ENCODE data around the gene TAPBP. TPM values are rescaled to one million over a fixed set of nuclear protein-coding genes. Genes with fewer than 3 reads are reported as not detected.
A peak's percentile ranks its signal among the peaks of the same experiment; 100 is the strongest.

Gene TAPBP
- total and polyA plus RNA-seq, 3 experiments from 2014 or later: 211 to 500 (median 213) TPM

DNA sequence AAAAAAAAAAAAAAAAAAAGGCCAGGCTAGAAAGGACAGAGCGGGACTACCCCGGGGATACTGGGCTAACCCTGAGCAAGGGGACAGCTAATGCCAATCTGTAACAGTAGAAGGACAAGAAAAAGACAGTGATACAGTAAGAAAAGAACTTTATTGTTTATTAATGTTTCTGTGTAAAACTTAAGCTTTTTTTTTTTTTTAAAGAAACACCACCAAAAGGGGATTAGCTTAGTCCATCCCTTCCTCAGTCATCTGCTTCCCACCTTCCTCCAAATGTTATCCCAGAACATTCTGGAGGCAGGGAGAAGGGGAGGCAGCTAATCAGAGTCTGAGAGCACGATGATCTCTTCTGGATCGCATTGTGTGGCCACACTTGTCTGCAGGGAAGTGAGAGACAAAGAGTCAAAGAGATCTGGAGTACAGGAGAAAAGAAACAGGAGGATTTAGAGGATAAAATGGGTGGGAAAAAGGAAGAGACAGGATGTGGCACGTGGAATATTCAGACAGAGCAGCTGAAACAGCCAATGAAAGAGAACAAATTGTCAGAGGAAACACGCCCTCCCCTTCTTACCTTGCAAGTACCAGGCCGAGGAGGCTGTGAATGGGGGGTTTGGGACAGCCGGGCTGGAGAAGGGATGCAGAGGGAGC, 4.7 kb upstream of the TAPBP start:
- Histone ChIP-seq H3K27me3 (ENCODE audit: insufficient read depth, low read length, poor library complexity, severe bottlenecking) (no peaks in the 10 kb centered on the region), H3K36me3 (ENCODE audit: insufficient read depth, low read length) (peaks cover 38% of the 10 kb centered on the region), H3K27ac (ENCODE audit: low read depth, low read length) (peak overlapping the region; percentile 72), H3K4me3 (ENCODE audit: low read length) (peak overlapping the region; percentile 100), H3K9me3 (ENCODE audit: low read length) (no peaks in the 10 kb centered on the region), H3K4me1 (ENCODE audit: insufficient read depth, low read length) (peaks cover 68% of the 10 kb centered on the region)
- DNase-seq: no peak
- Mint-ChIP-seq H3K9me3 (no peaks in the 10 kb centered on the region), H3K4me1 (peaks cover 74 to 92% (median 78%) of the 10 kb centered on the region in 3 donors), H3K36me3 (peaks cover 14 to 64% (median 15%) of the 10 kb centered on the region in 3 donors), H3K27ac (peak overlapping the region; percentile 85 to 99 (median 97)), H3K27me3 (peaks cover 0 to 3% of the 10 kb centered on the region in 2 donors), H3K4me3 (peak overlapping the region; percentile 94 to 100 (median 100))
- ChIA-PET POLR2A (interaction anchor here (0.5 to 2.9 kb wide), 10 partner anchors 19 to 137 kb away, joined by 3 to 75 read pairs (median 8); partner anchors contain the start of genes B3GALT4, PFDN6, RGL2 and WDR46), CTCF (interaction anchor here (0.8 to 4.4 kb wide), 12 partner anchors 8 to 110 kb away, joined by 3 to 52 read pairs (median 4); partner anchors contain the start of genes RGL2, RPS18 and VPS52)

DNA sequence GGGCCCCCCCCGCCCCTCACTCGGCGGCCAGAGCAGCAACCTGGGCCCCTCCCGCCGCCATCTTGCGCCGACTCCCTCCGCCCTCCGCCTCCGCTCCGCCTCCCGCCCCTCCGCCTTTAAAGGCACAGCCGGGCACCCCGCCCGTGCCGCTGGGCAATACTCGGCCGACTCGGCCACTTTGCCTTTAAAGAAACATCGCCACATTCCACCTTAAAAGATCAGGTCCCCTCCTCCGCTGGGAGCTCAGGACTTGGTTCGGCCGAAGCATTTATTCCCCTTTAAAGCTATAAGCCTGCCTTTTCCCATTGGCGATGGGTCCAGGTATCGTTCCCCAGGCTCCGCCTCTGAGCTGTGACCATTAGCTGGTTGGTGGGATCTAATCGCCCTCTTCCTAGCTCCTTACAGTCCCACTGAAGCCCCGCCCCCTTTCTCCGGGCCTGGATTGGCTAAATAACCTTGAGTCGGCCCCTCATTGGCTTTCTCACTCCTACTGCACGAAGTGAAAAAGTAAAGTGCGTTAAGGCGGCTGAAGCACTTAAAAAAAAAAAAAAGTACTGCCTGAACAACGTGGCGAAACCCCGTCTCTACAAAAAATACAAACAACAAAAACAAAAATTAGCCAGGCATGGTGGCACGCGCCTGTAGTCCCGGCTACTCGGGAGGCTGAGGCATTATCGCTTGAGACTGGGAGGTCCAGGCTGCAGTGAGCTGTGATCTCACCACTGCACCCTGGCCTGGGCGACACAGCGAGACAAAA, 4.0 kb upstream of the TAPBP start, which contains the start of gene ZBTB22:
ZBTB22 (minus strand) TSS at position 76 of the 757 bp plus-strand sequence. CDS start 828 bp downstream, outside the sequence.
- Histone ChIP-seq H3K27me3 (ENCODE audit: insufficient read depth, low read length, poor library complexity, severe bottlenecking) (no peaks in the 10 kb centered on the region), H3K9me3 (ENCODE audit: low read length) (no peaks in the 10 kb centered on the region), H3K36me3 (ENCODE audit: insufficient read depth, low read length) (peaks cover 38% of the 10 kb centered on the region), H3K27ac (ENCODE audit: low read depth, low read length) (peak within 1 kb of the TSS; percentile 72), H3K4me1 (ENCODE audit: insufficient read depth, low read length) (peaks cover 66% of the 10 kb centered on the region), H3K4me3 (ENCODE audit: low read length) (peak within 1 kb of the TSS; percentile 100)
- Mint-ChIP-seq H3K27ac (peak within 1 kb of the TSS; percentile 95 to 99 (median 98)), H3K36me3 (peaks cover 13 to 66% (median 15%) of the 10 kb centered on the region in 3 donors), H3K9me3 (no peaks in the 10 kb centered on the region), H3K4me3 (peak within 1 kb of the TSS; percentile 94 to 100 (median 100)), H3K27me3 (peaks cover 0 to 3% of the 10 kb centered on the region in 2 donors), H3K4me1 (peaks cover 71 to 84% (median 71%) of the 10 kb centered on the region in 3 donors)
- ChIA-PET CTCF (interaction anchor here (0.8 to 4.4 kb wide), 12 partner anchors 9 to 111 kb away, joined by 3 to 52 read pairs (median 4); partner anchors contain the start of genes RGL2, RPS18 and VPS52), POLR2A (interaction anchor here (0.6 to 2.9 kb wide), 18 partner anchors 18 to 1825 kb away, joined by 3 to 75 read pairs (median 4); partner anchors contain the start of genes B3GALT4, CUTA, ITPR3 and PFDN6)
- DNase-seq: peak; percentile 94 to 97 (median 96)

GRCh38 chr6:33317419-33317668, 3.5 kb upstream of the TAPBP start:
- H3K9me3 Mint-ChIP-seq: no peaks in the 10 kb centered on the region
- H3K36me3 ChIP-seq (ENCODE audit: insufficient read depth, low read length): peaks cover 38% of the 10 kb centered on the region
- peaks cover 10 to 66% (median 15%) of the 10 kb centered on the region in 3 donors for H3K36me3 Mint-ChIP-seq
- ChIA-PET POLR2A (interaction anchor here (0.5 to 2.9 kb wide), 15 partner anchors 18 to 1824 kb away, joined by 3 to 75 read pairs (median 4); partner anchors contain the start of genes B3GALT4, CUTA, ITPR3 and PFDN6), CTCF (interaction anchor here (1.0 to 4.4 kb wide), 10 partner anchors 10 to 112 kb away, joined by 3 to 52 read pairs (median 4); partner anchors contain the start of genes RPS18 and VPS52)
- no peak for DNase-seq
- peak overlapping the region; percentile 51 for H3K4me3 ChIP-seq (ENCODE audit: low read length)
- H3K27ac Mint-ChIP-seq: peak overlapping the region in 6 of 8 donors; percentile 84 to 95 (median 88)
- H3K27ac ChIP-seq (ENCODE audit: low read depth, low read length): no peak overlapping the region
- peaks cover 68% of the 10 kb centered on the region for H3K4me1 ChIP-seq (ENCODE audit: insufficient read depth, low read length)
- no peaks in the 10 kb centered on the region for H3K27me3 ChIP-seq (ENCODE audit: insufficient read depth, low read length, poor library complexity, severe bottlenecking)
- H3K27me3 Mint-ChIP-seq: peaks cover 0 to 3% of the 10 kb centered on the region in 2 donors
- H3K4me3 Mint-ChIP-seq: peak overlapping the region; percentile 94 to 100 (median 99)
- H3K9me3 ChIP-seq (ENCODE audit: low read length): no peaks in the 10 kb centered on the region
- peaks cover 74 to 86% (median 76%) of the 10 kb centered on the region in 3 donors for H3K4me1 Mint-ChIP-seq

DNA sequence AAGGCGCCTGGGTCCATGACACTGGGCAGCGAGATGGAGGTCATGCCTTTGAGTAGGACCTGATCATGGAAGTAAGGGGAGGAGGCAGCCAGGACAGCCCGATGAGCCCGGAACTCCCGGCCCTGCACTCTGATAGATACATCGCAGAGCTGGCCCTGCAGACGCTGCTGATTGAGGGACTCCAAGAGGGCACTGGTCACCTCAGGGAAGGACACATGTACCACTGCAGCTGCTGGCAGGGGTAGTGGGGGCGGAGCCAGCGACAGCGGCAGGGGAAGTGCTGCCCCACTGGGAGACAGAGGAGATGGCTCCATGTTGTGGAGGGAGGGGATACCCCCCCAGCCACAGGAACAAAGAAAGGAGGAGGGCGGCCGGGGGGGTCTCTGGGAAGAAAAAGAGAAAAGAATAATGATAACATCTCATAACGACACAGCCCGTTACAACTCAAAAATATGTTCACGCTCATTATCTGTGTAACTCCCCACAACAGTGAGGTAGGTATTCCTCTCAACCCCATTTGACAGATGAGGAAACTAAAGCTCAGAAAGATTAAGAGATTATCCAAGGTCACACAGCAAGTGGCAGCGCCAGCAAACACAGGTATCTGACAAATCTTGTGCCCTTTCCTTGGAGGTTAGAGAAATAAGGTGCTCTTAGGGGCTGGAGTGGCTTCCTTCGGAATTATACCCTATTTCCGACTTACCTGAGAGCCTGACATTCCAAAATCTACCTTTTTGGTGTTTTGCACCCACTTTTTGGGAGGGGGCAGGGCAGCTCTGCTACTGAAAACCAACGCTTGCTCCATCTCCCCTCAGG, 2.9 kb upstream of the TAPBP start:
- ChIA-PET CTCF (interaction anchor here (1.0 to 4.4 kb wide), 3 partner anchors 29 to 109 kb away, joined by 3 to 52 read pairs (median 5); no protein-coding TSS in a partner anchor), POLR2A (interaction anchor here (0.5 to 2.9 kb wide), 12 partner anchors 17 to 304 kb away, joined by 3 to 75 read pairs (median 6); partner anchors contain the start of genes B3GALT4, CUTA, ITPR3 and PFDN6)
- H3K4me1 Mint-ChIP-seq: peaks cover 74 to 86% (median 77%) of the 10 kb centered on the region in 3 donors
- H3K9me3 ChIP-seq (ENCODE audit: low read length): no peaks in the 10 kb centered on the region
- peaks cover 6 to 66% (median 13%) of the 10 kb centered on the region in 3 donors for H3K36me3 Mint-ChIP-seq
- peak overlapping the region; percentile 51 for H3K4me3 ChIP-seq (ENCODE audit: low read length)
- H3K27ac ChIP-seq (ENCODE audit: low read depth, low read length): no peak overlapping the region
- H3K9me3 Mint-ChIP-seq: no peaks in the 10 kb centered on the region
- peak overlapping the region; percentile 94 to 100 (median 99) for H3K4me3 Mint-ChIP-seq
- no peak for DNase-seq
- H3K27me3 ChIP-seq (ENCODE audit: insufficient read depth, low read length, poor library complexity, severe bottlenecking): no peaks in the 10 kb centered on the region
- peaks cover 73% of the 10 kb centered on the region for H3K4me1 ChIP-seq (ENCODE audit: insufficient read depth, low read length)
- peak overlapping the region in 7 of 8 donors; percentile 87 to 99 (median 95) for H3K27ac Mint-ChIP-seq
- H3K27me3 Mint-ChIP-seq: peaks cover 0 to 3% of the 10 kb centered on the region in 2 donors
- peaks cover 41% of the 10 kb centered on the region for H3K36me3 ChIP-seq (ENCODE audit: insufficient read depth, low read length)

GRCh38 chr6:33315793-33316602, 2.1 kb upstream of the TAPBP start:
- ChIA-PET CTCF (interaction anchor here (4.4 kb wide), 1 partner anchor 29 kb away, joined by 52 read pairs; no protein-coding TSS in a partner anchor), POLR2A (interaction anchor here (0.6 to 2.9 kb wide), 4 partner anchors 28 to 82 kb away, joined by 3 to 75 read pairs (median 4); no protein-coding TSS in a partner anchor)
- H3K27me3 ChIP-seq (ENCODE audit: insufficient read depth, low read length, poor library complexity, severe bottlenecking): no peaks in the 10 kb centered on the region
- Mint-ChIP-seq H3K27ac (peak overlapping the region; percentile 87 to 99 (median 96)), H3K9me3 (no peaks in the 10 kb centered on the region), H3K4me1 (peaks cover 70 to 83% (median 74%) of the 10 kb centered on the region in 3 donors), H3K36me3 (peaks cover 5 to 64% (median 13%) of the 10 kb centered on the region in 3 donors), H3K27me3 (peaks cover 0 to 3% of the 10 kb centered on the region in 2 donors), H3K4me3 (peak overlapping the region; percentile 75 to 100 (median 99))
- H3K27ac ChIP-seq (ENCODE audit: low read depth, low read length): no peak overlapping the region
- no peak overlapping the region for H3K4me3 ChIP-seq (ENCODE audit: low read length)
- H3K9me3 ChIP-seq (ENCODE audit: low read length): no peaks in the 10 kb centered on the region
- H3K4me1 ChIP-seq (ENCODE audit: insufficient read depth, low read length): peaks cover 67% of the 10 kb centered on the region
- H3K36me3 ChIP-seq (ENCODE audit: insufficient read depth, low read length): peaks cover 36% of the 10 kb centered on the region
- no peak for DNase-seq

GRCh38 chr6:33314943-33315792, 1.3 kb upstream of the TAPBP start:
- Histone ChIP-seq H3K4me3 (ENCODE audit: low read length) (peak overlapping the region; percentile 87), H3K4me1 (ENCODE audit: insufficient read depth, low read length) (peaks cover 59% of the 10 kb centered on the region), H3K27ac (ENCODE audit: low read depth, low read length) (peak overlapping the region; percentile 98), H3K36me3 (ENCODE audit: insufficient read depth, low read length) (peaks cover 28% of the 10 kb centered on the region), H3K9me3 (ENCODE audit: low read length) (no peaks in the 10 kb centered on the region), H3K27me3 (ENCODE audit: insufficient read depth, low read length, poor library complexity, severe bottlenecking) (no peaks in the 10 kb centered on the region)
- Mint-ChIP-seq H3K27ac (peak overlapping the region; percentile 95 to 100 (median 99)), H3K27me3 (peaks cover 0 to 3% of the 10 kb centered on the region in 2 donors), H3K4me3 (peak overlapping the region; percentile 95 to 100 (median 98)), H3K4me1 (peaks cover 66 to 80% (median 71%) of the 10 kb centered on the region in 3 donors), H3K9me3 (no peaks in the 10 kb centered on the region), H3K36me3 (peaks cover 5 to 60% (median 10%) of the 10 kb centered on the region in 3 donors)
- POLR2A ChIA-PET: interaction anchor here (0.6 to 0.9 kb wide), 2 partner anchors 30 to 81 kb away, joined by 3 to 4 read pairs; no protein-coding TSS in a partner anchor
- DNase-seq: peak in 1 of 5 donors; percentile 56
- CTCF ChIA-PET: interaction anchor here (4.4 kb wide), 1 partner anchor 30 kb away, joined by 52 read pairs; no protein-coding TSS in a partner anchor

All from CD8-positive, alpha-beta memory T cell (primary cell).